Ovary (tissue), 9 donors: ENCODE data around the gene UNC5B. TPM values are rescaled to one million over a fixed set of nuclear protein-coding genes. Genes with fewer than 3 reads are reported as not detected.

Experiments
- DNase-seq, 5 donors: peaks; one replicate each; pipeline ENCODE4 v3.0.0-alpha.2; 2019 to 2020
- H3K27ac ChIP-seq, 2 donors: fragments of 200-600 bp; one replicate each; pipeline versions ENCODE4 v1.5.1 to v1.8.0; 2019 to 2022
- H3K27me3 ChIP-seq: fragments of 200-600 bp; one replicate; pipeline ENCODE4 v1.8.0; 2022
- H3K36me3 ChIP-seq: fragments of 200-600 bp; sonication (generic); one replicate; pipeline ENCODE4 v1.5.1; 2019
- H3K4me1 ChIP-seq: one replicate; pipeline ENCODE4 v1.8.1; 2013; ENCODE audit warnings: mild to moderate bottlenecking, moderate library complexity; ENCODE audit not compliant: insufficient read depth
- H3K4me3 ChIP-seq: fragments of 200-600 bp; sonication (generic); one replicate; pipeline ENCODE4 v1.5.1; 2017
- H3K9me3 ChIP-seq, 2 donors: fragments of 200-600 bp in 1 of 2; sonication (generic) in 1 of 2; one replicate each; pipeline versions ENCODE4 v1.5.1 to v1.8.1; 2013 to 2019; ENCODE audit warnings: mild to moderate bottlenecking in 1 of 2, moderate library complexity in 1 of 2
- CTCF ChIP-seq, 3 donors: fragments of 450-650 bp in 2 of 3; fragments of 200-600 bp in 1 of 3; IDR thresholded peaks; one replicate each; pipeline versions ENCODE4 v1.5.1 to v1.8.0; 2016 to 2022; ENCODE audit warnings: antibody characterized with exemption in 3 of 3, mild to moderate bottlenecking in 1 of 3
- EP300 ChIP-seq: sonication (generic); formaldehyde crosslinking; IDR thresholded peaks from one replicate; pipeline ENCODE4 v1.6.1; 2017; ENCODE audit warnings: antibody characterized with exemption
- POLR2A ChIP-seq: fragments of 450-650 bp; IDR thresholded peaks from one replicate; pipeline ENCODE4 v1.6.1; 2017; ENCODE audit warnings: antibody characterized with exemption, mild to moderate bottlenecking, moderate library complexity
- whole genome bisulfite sequencing, 3 donors: extraction: QIAGEN DNeasy Blood & Tissue Kit in 1 of 3; methylation state at CpG; one replicate each; pipeline versions ENCODE4 v1.1.5 to v1.1.7; 2013 to 2017; 5-methylcytosine and 5-hydroxymethylcytosine counted together
- intact Hi-C, 4 donors: fragments of 100-400 bp; cut with DNase I; formaldehyde crosslinking; loops; one replicate each; pipeline versions ENCODE4 v1.11.0 to v1.15.1; 2022 to 2023
- polyA plus RNA-seq, 2 donors: library from polyadenylated mRNA; stranded (reverse); fragments of 200-250 nt in 1 of 2; fragments of 350-450 nt in 1 of 2; fragmentation: Illumina TruSeq in 1 of 2; extraction: RNeasy Lipid Tissue Mini Kit (QIAGEN cat#74804) in 1 of 2; gene quantifications; one replicate each; pipeline ENCODE4 v1.2.3, GENCODE V29; 2013 to 2014
- total RNA-seq, 7 donors: library from RNA; depleted of rRNA in 2 of 7; stranded (reverse); fragments of >200 nt in 2 of 7; fragmentation: NEBNext Ultra II Directional in 3 of 7; extraction: Animal tissue kit (Norgen Biotek cat#: 25700) in 3 of 7; gene quantifications; one replicate each; pipeline versions ENCODE4 v1.1.0 to v1.2.4, GENCODE V29; 2016 to 2023
- donor health status: DM: no; HTN: no; CAD: no; lungs with moderate emphysema.
- donor health status: DM: no; HTN: no; CAD: no.
- donor health status: Bipolar disorder and iron deficiency.
- donor health status: DM: yes; HTN: yes; CAD: no.
- donor health status: DM: no; HTN: no; CAD: no.
- donor health status: DM: yes; HTN: yes; CAD: no.

The UNC5B gene
- total and polyA plus RNA-seq, 9 donors: 2.7 to 48.0 (median 6.3) TPM

- Histone ChIP-seq H3K27me3 (no peaks in the 10 kb centered on the region), H3K4me1 (peaks cover 16% of the 10 kb centered on the region), H3K36me3 (no peaks in the 10 kb centered on the region), H3K27ac (no peak overlapping the region), H3K9me3 (no peaks in the 10 kb centered on the region), H3K4me3 (no peak overlapping the region)
- TF ChIP-seq CTCF (IDR thresholded peaks at IDR 0.05): no peak
- no peak for TF ChIP-seq EP300
- no peak for TF ChIP-seq POLR2A
- no peak for DNase-seq
- intact Hi-C loops: no loop called here
- WGBS, 3 donors: 88 to 93% (median 89%) methylated on average over 9 to 13 of the region's 13 CpGs
Measured at GRCh38 chr10:71242622-71243009, 30.2 kb downstream of the UNC5B start.

- peak in 1 of 5 donors; percentile 45 for DNase-seq
- peak overlapping the region; percentile 9 to 69 for H3K27ac ChIP-seq
- H3K4me1 ChIP-seq: peaks cover 16% of the 10 kb centered on the region
- no peaks in the 10 kb centered on the region for H3K36me3 ChIP-seq
- no peak overlapping the region for H3K4me3 ChIP-seq
- H3K9me3 ChIP-seq: no peaks in the 10 kb centered on the region
- intact Hi-C loops: no loop called here
- H3K27me3 ChIP-seq: no peaks in the 10 kb centered on the region
- TF ChIP-seq CTCF (IDR thresholded peaks at IDR 0.05) (no peak), POLR2A (no peak), EP300 (no peak)
- 49 to 53% (median 52%) methylated on average over 6 of the region's 6 CpGs for WGBS, 3 donors
Measured at GRCh38 chr10:71243756-71244395, 31.5 kb downstream of the UNC5B start.

- DNase-seq: peak; percentile 67 to 76 (median 70)
- TF ChIP-seq CTCF (IDR thresholded peaks at IDR 0.05) (no peak), POLR2A (no peak), EP300 (no peak)
- H3K9me3 ChIP-seq: no peaks in the 10 kb centered on the region
- intact Hi-C loops: no loop called here
- H3K4me1 ChIP-seq: peaks cover 16% of the 10 kb centered on the region
- H3K27me3 ChIP-seq: no peaks in the 10 kb centered on the region
- H3K4me3 ChIP-seq: peak overlapping the region; percentile 29
- H3K36me3 ChIP-seq: no peaks in the 10 kb centered on the region
- peak overlapping the region; percentile 9 to 69 for H3K27ac ChIP-seq
- WGBS, 3 donors: 6 to 8% (median 6%) methylated on average over 29 of the region's 29 CpGs
Measured at GRCh38 chr10:71244431-71245419, 32.4 kb downstream of the UNC5B start.

- no peak for DNase-seq
- H3K27ac ChIP-seq: peak overlapping the region in 1 of 2 donors; percentile 69
Measured at GRCh38 chr10:71245420-71246325, 33.3 kb downstream of the UNC5B start.

More at GRCh38 chr10:71245420-71246325, 33.3 kb downstream of the UNC5B start:
- Histone ChIP-seq H3K27me3 (no peaks in the 10 kb centered on the region), H3K36me3 (no peaks in the 10 kb centered on the region), H3K4me1 (peaks cover 16% of the 10 kb centered on the region), H3K9me3 (no peaks in the 10 kb centered on the region), H3K4me3 (no peak overlapping the region)
- intact Hi-C loops: no loop called here
- WGBS, 3 donors: 83 to 86% (median 85%) methylated on average over 21 of the region's 21 CpGs
- TF ChIP-seq POLR2A: no peak
- no peak for TF ChIP-seq EP300
- no peak for TF ChIP-seq CTCF (IDR thresholded peaks at IDR 0.05)
